Lower lobe of right lung (tissue), 2 donors: ENCODE results near the gene RAB6B. TPM values are rescaled to one million over a fixed set of nuclear protein-coding genes. Genes with fewer than 3 reads are reported as not detected.
"Not testable (repeated sequence)": the region's sequence is repeated elsewhere in the genome, so short reads cannot be mapped to it uniquely, and the experiment has no call there.

Source experiments
- ATAC-seq, 2 donors: fragments of 200-7000 bp; cut with Tn5 transposase; one replicate each; pipeline ENCODE4 v1.9.1; 2020 to 2022; ENCODE audit warnings: mild to moderate bottlenecking in 2 of 2, moderate library complexity in 2 of 2
- DNase-seq: peaks from one replicate; pipeline ENCODE4 v3.0.0-alpha.2; 2020
- H3K27ac ChIP-seq: fragments of 200-600 bp; one replicate; pipeline ENCODE4 v1.8.0; 2022
- H3K27me3 ChIP-seq: fragments of 200-600 bp; one replicate; pipeline ENCODE4 v1.8.0; 2022; ENCODE audit warnings: low read depth
- H3K36me3 ChIP-seq: fragments of 200-600 bp; one replicate; pipeline ENCODE4 v1.8.0; 2022; ENCODE audit warnings: mild to moderate bottlenecking
- H3K4me1 ChIP-seq: fragments of 200-600 bp; one replicate; pipeline ENCODE4 v1.8.0; 2022
- H3K4me3 ChIP-seq: fragments of 200-600 bp; one replicate; pipeline ENCODE4 v1.8.0; 2022; ENCODE audit warnings: mild to moderate bottlenecking
- H3K9me3 ChIP-seq: fragments of 200-600 bp; one replicate; pipeline ENCODE4 v1.8.0; 2022
- intact Hi-C: fragments of 100-400 bp; cut with DNase I; formaldehyde crosslinking; loops from one replicate; pipeline ENCODE4 v1.11.0; 2022
- total RNA-seq: library from RNA; stranded (reverse); fragmentation: NEBNext Ultra II Directional; extraction: Animal tissue kit (Norgen Biotek cat#: 25700); gene quantifications from one replicate; pipeline ENCODE4 v1.2.1, GENCODE V29; 2021
- TF ChIP-seq, protein P1 (sequence below): fragments of 200-600 bp; IDR thresholded peaks from one replicate; pipeline ENCODE4 v1.8.0; 2022; ENCODE audit warnings: antibody characterized with exemption, mild to moderate bottlenecking
- donor health status: DM: no; HTN: yes; CAD: no; lungs with severe emphysema.

RAB6B gene
- total RNA-seq, 1 donor from 2014 or later, result 5.5 TPM

DNA sequence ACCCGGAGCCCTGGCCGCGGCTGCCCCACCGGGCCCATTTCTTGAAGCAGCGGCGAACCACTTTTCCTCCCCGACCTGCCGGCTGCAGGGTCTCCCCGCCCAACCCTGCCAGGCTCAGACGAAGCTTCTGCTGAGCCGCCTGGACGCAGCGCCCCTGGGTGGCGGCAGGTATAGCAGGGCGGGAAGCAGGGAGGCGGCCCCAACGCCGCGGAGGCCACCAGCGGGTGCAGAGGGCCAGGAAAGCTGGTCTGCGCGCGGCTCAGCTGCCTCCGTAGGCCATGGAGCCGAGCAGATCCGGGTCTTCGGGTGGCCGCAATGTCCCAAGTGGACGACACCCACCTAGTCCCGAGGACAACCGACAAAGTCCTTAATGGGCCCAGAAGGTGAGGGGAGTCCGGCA, 111.9 kb downstream of the RAB6B start:
- Histone ChIP-seq H3K27ac (no peak overlapping the region), H3K36me3 (no peaks in the 10 kb centered on the region), H3K4me3 (no peak overlapping the region), H3K4me1 (no peaks in the 10 kb centered on the region), H3K9me3 (no peaks in the 10 kb centered on the region), H3K27me3 (peaks cover 22% of the 10 kb centered on the region)
- TF ChIP-seq, protein P1, sequence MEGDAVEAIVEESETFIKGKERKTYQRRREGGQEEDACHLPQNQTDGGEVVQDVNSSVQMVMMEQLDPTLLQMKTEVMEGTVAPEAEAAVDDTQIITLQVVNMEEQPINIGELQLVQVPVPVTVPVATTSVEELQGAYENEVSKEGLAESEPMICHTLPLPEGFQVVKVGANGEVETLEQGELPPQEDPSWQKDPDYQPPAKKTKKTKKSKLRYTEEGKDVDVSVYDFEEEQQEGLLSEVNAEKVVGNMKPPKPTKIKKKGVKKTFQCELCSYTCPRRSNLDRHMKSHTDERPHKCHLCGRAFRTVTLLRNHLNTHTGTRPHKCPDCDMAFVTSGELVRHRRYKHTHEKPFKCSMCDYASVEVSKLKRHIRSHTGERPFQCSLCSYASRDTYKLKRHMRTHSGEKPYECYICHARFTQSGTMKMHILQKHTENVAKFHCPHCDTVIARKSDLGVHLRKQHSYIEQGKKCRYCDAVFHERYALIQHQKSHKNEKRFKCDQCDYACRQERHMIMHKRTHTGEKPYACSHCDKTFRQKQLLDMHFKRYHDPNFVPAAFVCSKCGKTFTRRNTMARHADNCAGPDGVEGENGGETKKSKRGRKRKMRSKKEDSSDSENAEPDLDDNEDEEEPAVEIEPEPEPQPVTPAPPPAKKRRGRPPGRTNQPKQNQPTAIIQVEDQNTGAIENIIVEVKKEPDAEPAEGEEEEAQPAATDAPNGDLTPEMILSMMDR, result no peak
- DNase-seq, result no peak
- ATAC-seq, result no peak
- intact Hi-C loops, result no loop called here

DNA sequence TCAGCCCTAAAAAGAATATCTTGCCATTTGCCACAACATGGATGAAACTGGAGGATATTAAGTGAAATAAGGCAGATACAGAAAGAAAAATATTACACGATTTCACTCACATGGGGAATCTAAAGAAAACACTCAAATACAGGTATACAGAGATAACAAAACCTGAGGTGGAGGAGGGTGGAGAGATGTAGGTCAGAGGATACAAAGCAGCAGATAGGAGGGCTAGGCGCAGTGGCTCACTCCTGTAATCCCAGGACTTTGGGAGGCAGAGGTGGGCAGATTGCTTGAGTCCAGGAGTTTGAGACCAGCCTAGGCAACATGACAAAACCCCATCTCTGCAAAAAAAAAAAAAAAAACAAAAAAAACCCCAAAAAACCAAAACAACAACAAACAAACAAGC, 113.2 kb downstream of the RAB6B start:
- no peaks in the 10 kb centered on the region for H3K36me3 ChIP-seq
- ATAC-seq, result no peak
- H3K4me1 ChIP-seq, result no peaks in the 10 kb centered on the region

DNA sequence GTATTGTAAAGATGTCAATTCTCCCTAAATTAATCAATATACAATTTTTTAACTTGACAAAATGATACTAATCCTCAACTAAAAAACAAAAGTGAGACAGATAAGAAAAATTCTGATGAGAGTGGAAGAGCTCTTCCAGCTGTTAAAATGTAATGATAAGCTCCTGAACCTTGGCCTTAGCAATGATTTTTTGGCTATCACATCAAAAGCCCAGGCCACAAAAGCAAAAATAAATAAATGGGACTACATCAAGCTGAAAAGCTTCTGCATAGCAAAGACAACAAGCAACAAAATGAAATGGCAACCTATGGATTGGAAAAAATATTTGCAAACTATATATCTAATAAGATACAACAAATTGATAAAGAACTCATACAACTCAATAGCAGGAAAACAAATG, 114.1 kb downstream of the RAB6B start:
- no peak overlapping the region for H3K27ac ChIP-seq
- DNase-seq (no peak), ATAC-seq (no peak)
- H3K4me1 ChIP-seq, result no peaks in the 10 kb centered on the region
- H3K36me3 ChIP-seq, result no peaks in the 10 kb centered on the region
- intact Hi-C loops, result no loop called here
- no peak overlapping the region for H3K4me3 ChIP-seq
- H3K27me3 ChIP-seq, result peaks cover 22% of the 10 kb centered on the region
- TF ChIP-seq, protein P1, result no peak
- no peaks in the 10 kb centered on the region for H3K9me3 ChIP-seq

More for the DNA sequence above, 113.2 kb downstream of the RAB6B start:
- intact Hi-C loops, result no loop called here
- TF ChIP-seq, protein P1, result no peak
- Histone ChIP-seq H3K9me3 (no peaks in the 10 kb centered on the region), H3K27me3 (peaks cover 22% of the 10 kb centered on the region), H3K27ac (no peak overlapping the region), H3K4me3 (no peak overlapping the region)
- no peak for DNase-seq

GRCh38 chr3:133780756-133781155, 114.9 kb downstream of the RAB6B start:
- H3K9me3 ChIP-seq, intact Hi-C loops, H3K36me3 ChIP-seq, H3K4me3 ChIP-seq, DNase-seq, H3K27ac ChIP-seq, ATAC-seq, H3K4me1 ChIP-seq: not testable (repeated sequence)
- peaks cover 22% of the 10 kb centered on the region for H3K27me3 ChIP-seq

DNA sequence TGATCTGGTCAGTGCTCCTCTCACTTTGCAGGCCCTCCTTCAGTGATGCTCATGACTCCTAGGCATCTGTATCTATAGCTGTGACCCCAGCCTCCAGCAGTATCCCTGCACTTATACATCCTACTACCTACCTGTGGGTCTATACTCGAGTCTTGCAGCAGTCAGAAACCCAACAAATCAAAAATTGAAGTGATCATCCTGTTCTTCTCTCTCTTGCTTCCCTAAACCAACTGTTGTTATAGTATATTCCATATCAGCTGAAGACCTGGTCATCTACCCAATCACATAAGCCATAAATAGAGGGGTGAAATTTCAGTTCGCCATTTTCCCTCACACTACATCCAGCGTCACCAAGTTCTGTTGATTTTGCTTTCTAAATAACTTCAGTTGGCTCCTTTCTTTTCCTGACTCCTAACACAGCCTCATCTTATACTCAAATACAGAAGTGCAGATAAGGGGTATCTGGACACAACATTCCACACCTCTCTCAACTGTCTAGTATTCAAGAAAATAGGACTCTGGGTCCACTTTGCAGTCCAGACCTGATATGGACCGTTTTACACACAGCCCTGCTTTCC, 116.0 kb downstream of the RAB6B start:
- no peaks in the 10 kb centered on the region for H3K36me3 ChIP-seq
- no peak for DNase-seq
- TF ChIP-seq, protein P1, result no peak
- H3K4me3 ChIP-seq, result no peak overlapping the region
- ATAC-seq, result no peak
- H3K27me3 ChIP-seq, result peaks cover 22% of the 10 kb centered on the region
- intact Hi-C loops, result no loop called here
- H3K9me3 ChIP-seq, result no peaks in the 10 kb centered on the region
- no peaks in the 10 kb centered on the region for H3K4me1 ChIP-seq
- no peak overlapping the region for H3K27ac ChIP-seq

DNA sequence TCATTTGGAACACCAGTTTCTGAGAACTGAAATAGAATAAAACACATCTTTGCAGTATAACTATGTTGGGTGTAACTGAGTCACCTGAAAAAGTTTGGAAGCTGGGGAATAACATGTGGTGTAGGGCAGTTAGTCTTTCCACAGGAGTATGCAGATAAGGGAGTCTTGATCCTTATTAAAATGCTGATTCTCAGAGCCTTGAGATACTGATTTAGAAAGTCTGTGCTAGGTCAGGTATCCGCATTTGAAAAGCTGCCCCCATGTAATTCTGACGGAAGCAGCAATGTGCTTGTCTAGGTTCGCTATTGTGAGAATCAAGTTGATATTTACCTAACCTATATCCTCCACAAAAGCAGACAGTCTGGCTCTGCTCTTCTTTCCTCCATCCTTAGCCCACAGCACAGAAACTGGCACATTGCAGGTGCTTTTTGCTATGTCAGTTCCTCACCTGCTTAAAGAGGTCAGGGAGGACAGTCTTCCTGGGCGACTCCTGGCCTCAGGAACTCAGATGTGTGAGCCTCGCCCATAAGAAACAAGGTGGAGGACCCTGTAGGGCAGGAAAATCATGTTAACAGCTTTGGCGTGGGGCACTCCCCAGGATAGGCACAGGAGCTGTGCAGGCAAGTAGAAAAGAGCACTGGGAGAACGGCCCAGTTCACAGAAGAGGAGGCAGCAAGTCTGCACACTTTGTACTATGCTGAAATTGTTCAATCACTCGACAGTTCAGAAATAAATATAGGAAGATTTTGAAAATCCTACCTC, 117.7 kb downstream of the RAB6B start:
- DNase-seq (no peak), ATAC-seq (no peak)
- intact Hi-C loops, result no loop called here
- H3K27me3 ChIP-seq, result peaks cover 10% of the 10 kb centered on the region
- TF ChIP-seq, protein P1, result no peak
- no peaks in the 10 kb centered on the region for H3K36me3 ChIP-seq
- H3K9me3 ChIP-seq, result no peaks in the 10 kb centered on the region
- no peak overlapping the region for H3K27ac ChIP-seq
- H3K4me3 ChIP-seq, result no peak overlapping the region
- H3K4me1 ChIP-seq, result no peaks in the 10 kb centered on the region
